Naive thymus-derived CD4-positive, alpha-beta T cell (primary cell): Measurements from ENCODE around the gene C6orf89. TPM values are rescaled to one million over a fixed set of nuclear protein-coding genes. Genes with fewer than 3 reads are reported as not detected.

Source experiments
- ATAC-seq: fragments of 150-1000 bp; cut with Tn5 transposase; 2 replicates; pipeline ENCODE4 v1.10.0; 2021; ENCODE audit warnings: mild to moderate bottlenecking, moderate library complexity
- CTCF ChIA-PET: fragments of 350-600 bp; sonication (Branson Sonifier 250); formaldehyde crosslinking; loops from one replicate; lab custom pipeline; 2021; ENCODE audit warnings: antibody characterized with exemption; lab: Charles Lee
- POLR2A ChIA-PET: fragments of 350-600 bp; sonication (Branson Sonifier 250); formaldehyde crosslinking; loops from one replicate; lab custom pipeline; 2021; ENCODE audit warnings: antibody characterized with exemption, inconsistent platforms; lab: Charles Lee
- DNase-seq, 9 donors: peaks; one replicate each; pipeline versions ENCODE4 v3.0.0 to v3.0.0-alpha.2; 2020 to 2022; ENCODE audit warnings: mixed read lengths in 1 of 9
- H3K27ac ChIP-seq: one replicate; pipeline ENCODE4 v1.7.0; 2013; ENCODE audit warnings: mild to moderate bottlenecking, low read depth, low read length, moderate library complexity
- H3K27me3 ChIP-seq, 2 donors: one replicate each; pipeline ENCODE4 v1.7.0; 2013; ENCODE audit warnings: low read length in 2 of 2, mild to moderate bottlenecking in 2 of 2, moderate library complexity in 2 of 2; ENCODE audit not compliant: control insufficient read depth in 2 of 2, insufficient read depth in 2 of 2
- H3K36me3 ChIP-seq, 3 experiments: 1 replicate in 2 of 3; 2 replicates in 1 of 3; pipeline ENCODE4 v1.7.0; 2013; ENCODE audit warnings: low read length in 3 of 3, mild to moderate bottlenecking in 3 of 3, moderate library complexity in 1 of 3; ENCODE audit not compliant: insufficient read depth in 3 of 3, control insufficient read depth in 2 of 3
- H3K4me1 ChIP-seq, 2 donors: one replicate each; pipeline ENCODE4 v1.7.0; 2013; ENCODE audit warnings: low read length in 2 of 2, mild to moderate bottlenecking in 2 of 2, moderate library complexity in 1 of 2; ENCODE audit not compliant: control insufficient read depth in 2 of 2, insufficient read depth in 2 of 2
- H3K4me3 ChIP-seq: 2 replicates; pipeline ENCODE4 v1.7.0; 2013; ENCODE audit warnings: mild to moderate bottlenecking, low read length
- H3K9me3 ChIP-seq, 3 experiments: 1 replicate in 2 of 3; 2 replicates in 1 of 3; pipeline ENCODE4 v1.7.0; 2013; ENCODE audit warnings: low read length in 3 of 3; ENCODE audit not compliant: control insufficient read depth in 2 of 3
- H3K27ac Mint-ChIP-seq, 9 donors: one replicate each; pipeline ENCODE4 v1.8.0; 2020 to 2022; ENCODE audit warnings: mixed read lengths in 9 of 9, mild to moderate bottlenecking in 8 of 9, moderate library complexity in 5 of 9, inconsistent platforms in 2 of 9
- H3K27me3 Mint-ChIP-seq, 5 donors: one replicate each; pipeline ENCODE4 v1.8.0; 2021 to 2022; ENCODE audit warnings: mixed read lengths in 5 of 5, mild to moderate bottlenecking in 1 of 5
- H3K36me3 Mint-ChIP-seq, 5 donors: one replicate each; pipeline ENCODE4 v1.8.0; 2020 to 2022; ENCODE audit warnings: mixed read lengths in 5 of 5, mild to moderate bottlenecking in 3 of 5, inconsistent platforms in 1 of 5
- H3K4me1 Mint-ChIP-seq, 7 donors: one replicate each; pipeline ENCODE4 v1.8.0; 2020 to 2022; ENCODE audit warnings: mixed read lengths in 7 of 7, mild to moderate bottlenecking in 3 of 7, inconsistent platforms in 1 of 7
- H3K4me3 Mint-ChIP-seq, 10 donors: one replicate each; pipeline ENCODE4 v1.8.0; 2020 to 2022; ENCODE audit warnings: mild to moderate bottlenecking in 10 of 10, mixed read lengths in 10 of 10, moderate library complexity in 6 of 10, inconsistent platforms in 2 of 10
- H3K9me3 Mint-ChIP-seq, 11 donors: one replicate each; pipeline ENCODE4 v1.8.0; 2020 to 2022; ENCODE audit warnings: mixed read lengths in 11 of 11, mild to moderate bottlenecking in 4 of 11, inconsistent platforms in 1 of 11, moderate library complexity in 1 of 11
- intact Hi-C, 2 donors: fragments of 100-400 bp; cut with micrococcal nuclease; formaldehyde crosslinking; loops; one replicate each; pipeline ENCODE4 v1.15.1; 2023
- polyA plus RNA-seq, 2 donors: library from polyadenylated mRNA; unstranded; fragments of 300-500 nt; fragmentation: Illumina TruSeq; gene quantifications; one replicate each; pipeline ENCODE4 v1.2.3, GENCODE V29; 2021
- total RNA-seq, 6 experiments: library from RNA in 5 of 6; stranded (reverse) in 5 of 6; gene quantifications; 1 replicate in 5 of 6; 2 replicates in 1 of 6; pipeline ENCODE4 v1.2.3 and lab custom pipeline; 2021 to 2026

Gene C6orf89
- total and polyA plus RNA-seq, 7 experiments from 2014 or later, result 34.6 to 48.2 (median 40.4) TPM

GRCh38 chr6:36953931-36954261 is 68.1 kb downstream of the C6orf89 start:
- Mint-ChIP-seq H3K9me3 (no peaks in the 10 kb centered on the region), H3K4me3 (peak overlapping the region; percentile 13 to 90 (median 80)), H3K27me3 (peaks cover 0 to 10% (median 4%) of the 10 kb centered on the region in 5 donors), H3K4me1 (peaks cover 32 to 61% (median 48%) of the 10 kb centered on the region in 7 donors), H3K27ac (peak overlapping the region in 6 of 9 donors; percentile 15 to 91 (median 82)), H3K36me3 (no peaks in the 10 kb centered on the region)
- CTCF ChIA-PET, result no interaction called here
- H3K4me3 ChIP-seq, result peak overlapping the region; percentile 12
- POLR2A ChIA-PET, result no interaction called here
- H3K9me3 ChIP-seq, result no peaks in the 10 kb centered on the region
- no peaks in the 10 kb centered on the region for H3K36me3 ChIP-seq
- DNase-seq (no peak), ATAC-seq (no peak)
- peaks cover 23 to 35% of the 10 kb centered on the region in 2 donors for H3K4me1 ChIP-seq
- intact Hi-C loops, result loop anchor here in 1 of 2 donors (5.0 kb wide), 1 partner anchor 42 kb away; no protein-coding TSS in a partner anchor
- no peaks in the 10 kb centered on the region for H3K27me3 ChIP-seq
- peak overlapping the region; percentile 55 for H3K27ac ChIP-seq

- H3K27ac ChIP-seq, result peak within 1 kb of the TSS; percentile 55
- peaks cover 0 to 10% (median 4%) of the 10 kb centered on the region in 5 donors for H3K27me3 Mint-ChIP-seq
- no peaks in the 10 kb centered on the region for H3K36me3 Mint-ChIP-seq
- ChIA-PET CTCF (no interaction called here), POLR2A (interaction anchor here (0.8 to 1.7 kb wide), 2 partner anchors 31 to 69 kb away, joined by 4 to 6 read pairs; partner anchors contain the start of genes C6orf89 and MTCH1)
- H3K9me3 Mint-ChIP-seq, result no peaks in the 10 kb centered on the region
- intact Hi-C loops, result loop anchor here in 1 of 2 donors (5.0 kb wide), 1 partner anchor 42 kb away; no protein-coding TSS in a partner anchor
- H3K27ac Mint-ChIP-seq, result peak within 1 kb of the TSS; percentile 16 to 91 (median 61)
- H3K27me3 ChIP-seq, result no peaks in the 10 kb centered on the region
- H3K4me3 Mint-ChIP-seq, result peak within 1 kb of the TSS; percentile 43 to 90 (median 80)
- H3K4me3 ChIP-seq, result peak within 1 kb of the TSS; percentile 12
- H3K36me3 ChIP-seq, result no peaks in the 10 kb centered on the region
- no peaks in the 10 kb centered on the region for H3K9me3 ChIP-seq
- H3K4me1 Mint-ChIP-seq, result peaks cover 32 to 56% (median 43%) of the 10 kb centered on the region in 7 donors
- DNase-seq (no peak), ATAC-seq (peak; percentile 76)
- H3K4me1 ChIP-seq, result peaks cover 23 to 35% of the 10 kb centered on the region in 2 donors
Observed at GRCh38 chr6:36954262-36954931, 68.6 kb downstream of the C6orf89 start, which contains the start of gene PI16. TSS of gene PI16 (plus strand) at chr6:36954738. CDS start at chr6:36954761, 23 bp downstream.

- H3K4me3 ChIP-seq, result peak overlapping the region; percentile 12
Observed at GRCh38 chr6:36955136-36955535, 69.4 kb downstream of the C6orf89 start.

GRCh38 chr6:36955671-36956445 is 70.1 kb downstream of the C6orf89 start:
- Histone ChIP-seq H3K27ac (peak overlapping the region; percentile 23), H3K9me3 (no peaks in the 10 kb centered on the region), H3K27me3 (no peaks in the 10 kb centered on the region), H3K4me3 (peak overlapping the region; percentile 12), H3K4me1 (peaks cover 23 to 35% of the 10 kb centered on the region in 2 donors), H3K36me3 (no peaks in the 10 kb centered on the region)
- peaks cover 33 to 55% (median 41%) of the 10 kb centered on the region in 7 donors for H3K4me1 Mint-ChIP-seq
- ATAC-seq, result peak; percentile 33
- H3K27me3 Mint-ChIP-seq, result peaks cover 0 to 8% (median 4%) of the 10 kb centered on the region in 5 donors
- peak in 1 of 9 donors; percentile 18 for DNase-seq
- H3K36me3 Mint-ChIP-seq, result no peaks in the 10 kb centered on the region
- intact Hi-C loops, result no loop called here
- ChIA-PET POLR2A (interaction anchor here (0.5 to 1.8 kb wide), 6 partner anchors 9 to 360 kb away, joined by 3 to 8 read pairs (median 6); partner anchors contain the start of genes C6orf89 and MTCH1), CTCF (interaction anchor here (2.1 kb wide), 1 partner anchor 30 kb away, joined by 4 read pairs; the partner anchor contains the start of gene MTCH1)
- peak overlapping the region; percentile 29 to 91 (median 61) for H3K27ac Mint-ChIP-seq
- peak overlapping the region; percentile 9 to 90 (median 80) for H3K4me3 Mint-ChIP-seq
- H3K9me3 Mint-ChIP-seq, result no peaks in the 10 kb centered on the region

More at GRCh38 chr6:36955136-36955535, 69.4 kb downstream of the C6orf89 start:
- peak in 1 of 9 donors; percentile 19 for DNase-seq
- H3K36me3 ChIP-seq, result no peaks in the 10 kb centered on the region
- no peak for ATAC-seq
- intact Hi-C loops, result no loop called here
- H3K9me3 ChIP-seq, result no peaks in the 10 kb centered on the region
- Mint-ChIP-seq H3K4me3 (peak overlapping the region; percentile 9 to 90 (median 80)), H3K9me3 (no peaks in the 10 kb centered on the region), H3K4me1 (peaks cover 35 to 52% (median 38%) of the 10 kb centered on the region in 7 donors), H3K36me3 (no peaks in the 10 kb centered on the region), H3K27ac (peak overlapping the region; percentile 16 to 91 (median 60)), H3K27me3 (peaks cover 0 to 8% (median 4%) of the 10 kb centered on the region in 5 donors)
- POLR2A ChIA-PET, result interaction anchor here (0.8 to 1.8 kb wide), 5 partner anchors 10 to 70 kb away, joined by 4 to 8 read pairs (median 6); partner anchors contain the start of genes C6orf89 and MTCH1
- CTCF ChIA-PET, result interaction anchor here (2.1 kb wide), 1 partner anchor 31 kb away, joined by 4 read pairs; the partner anchor contains the start of gene MTCH1
- peaks cover 23 to 35% of the 10 kb centered on the region in 2 donors for H3K4me1 ChIP-seq
- H3K27ac ChIP-seq, result peak overlapping the region; percentile 22
- no peaks in the 10 kb centered on the region for H3K27me3 ChIP-seq

GRCh38 chr6:36956446-36956820 is 70.7 kb downstream of the C6orf89 start:
- H3K27ac ChIP-seq, result peak overlapping the region; percentile 23

GRCh38 chr6:36957773-36958271 is 72.1 kb downstream of the C6orf89 start:
- Mint-ChIP-seq H3K27ac (peak overlapping the region in 3 of 9 donors; percentile 14 to 54 (median 30)), H3K4me1 (peaks cover 37 to 68% (median 50%) of the 10 kb centered on the region in 7 donors), H3K27me3 (peaks cover 0 to 7% (median 4%) of the 10 kb centered on the region in 5 donors), H3K9me3 (no peaks in the 10 kb centered on the region), H3K4me3 (peak overlapping the region in 1 of 10 donors; percentile 88), H3K36me3 (no peaks in the 10 kb centered on the region)
- Histone ChIP-seq H3K27me3 (no peaks in the 10 kb centered on the region), H3K4me1 (peaks cover 23 to 36% of the 10 kb centered on the region in 2 donors), H3K9me3 (no peaks in the 10 kb centered on the region), H3K4me3 (no peak overlapping the region), H3K36me3 (no peaks in the 10 kb centered on the region), H3K27ac (no peak overlapping the region)
- ATAC-seq (no peak), DNase-seq (no peak)
- POLR2A ChIA-PET, result no interaction called here
- CTCF ChIA-PET, result no interaction called here
- intact Hi-C loops, result no loop called here

More at GRCh38 chr6:36956446-36956820, 70.7 kb downstream of the C6orf89 start:
- H3K27me3 Mint-ChIP-seq, result peaks cover 0 to 8% (median 4%) of the 10 kb centered on the region in 5 donors
- no peak overlapping the region for H3K4me3 ChIP-seq
- H3K4me3 Mint-ChIP-seq, result peak overlapping the region in 7 of 10 donors; percentile 68 to 90 (median 80)
- ChIA-PET CTCF (interaction anchor here (2.1 kb wide), 1 partner anchor 30 kb away, joined by 4 read pairs; the partner anchor contains the start of gene MTCH1), POLR2A (interaction anchor here (1.0 to 1.8 kb wide), 4 partner anchors 8 to 30 kb away, joined by 4 to 8 read pairs (median 6); partner anchors contain the start of gene MTCH1)
- no peaks in the 10 kb centered on the region for H3K36me3 ChIP-seq
- H3K4me1 Mint-ChIP-seq, result peaks cover 33 to 60% (median 46%) of the 10 kb centered on the region in 7 donors
- no peak for DNase-seq
- ATAC-seq, result no peak
- peak overlapping the region in 7 of 9 donors; percentile 60 to 91 (median 78) for H3K27ac Mint-ChIP-seq
- peaks cover 23 to 35% of the 10 kb centered on the region in 2 donors for H3K4me1 ChIP-seq
- H3K27me3 ChIP-seq, result no peaks in the 10 kb centered on the region
- H3K9me3 Mint-ChIP-seq, result no peaks in the 10 kb centered on the region
- intact Hi-C loops, result no loop called here
- no peaks in the 10 kb centered on the region for H3K9me3 ChIP-seq
- H3K36me3 Mint-ChIP-seq, result no peaks in the 10 kb centered on the region
